ENCODE measurements around the gene SUMO1.

SUMO1 gene

GRCh38 chr2:202196727-202197126 lies 41.7 kb downstream of the SUMO1 start:
- no peak for DNase-seq (ENCODE audit: low spot score)

GRCh38 chr2:202194418-202194817 lies 44.0 kb downstream of the SUMO1 start:
- no peak for DNase-seq (ENCODE audit: low spot score)

- no peak for DNase-seq (ENCODE audit: low spot score)
These were observed 44.5 kb downstream of the SUMO1 start for GRCh38 chr2:202193881-202194353.

- no peak for DNase-seq (ENCODE audit: low spot score)
These were observed 45.1 kb downstream of the SUMO1 start for GRCh38 chr2:202193305-202193704.

GRCh38 chr2:202187570-202187969 lies 50.8 kb downstream of the SUMO1 start:
- DNase-seq (ENCODE audit: low spot score): peak; percentile 96

GRCh38 chr2:202186641-202187202 lies 51.7 kb downstream of the SUMO1 start:
- no peak for DNase-seq (ENCODE audit: low spot score)

- DNase-seq (ENCODE audit: low spot score): no peak
These were observed 53.2 kb downstream of the SUMO1 start for GRCh38 chr2:202185156-202185555.

GRCh38 chr2:202184557-202184956 lies 53.8 kb downstream of the SUMO1 start:
- no peak for DNase-seq (ENCODE audit: low spot score)

GRCh38 chr2:202178346-202178958 lies 59.9 kb downstream of the SUMO1 start:
- DNase-seq (ENCODE audit: low spot score): peak; percentile 57

GRCh38 chr2:202172439-202173211 lies 65.8 kb downstream of the SUMO1 start:
- no peak for DNase-seq (ENCODE audit: low spot score)

- DNase-seq (ENCODE audit: low spot score): no peak
These were observed 67.1 kb downstream of the SUMO1 start for GRCh38 chr2:202171241-202171825.

- DNase-seq (ENCODE audit: low spot score): no peak
These were observed 68.5 kb downstream of the SUMO1 start for GRCh38 chr2:202169832-202170424.

GRCh38 chr2:202169131-202169530 lies 69.3 kb downstream of the SUMO1 start:
- no peak for DNase-seq (ENCODE audit: low spot score)

- no peak for DNase-seq (ENCODE audit: low spot score)
These were observed 72.5 kb downstream of the SUMO1 start for GRCh38 chr2:202165945-202166344.

- no peak for DNase-seq (ENCODE audit: low spot score)
These were observed 73.2 kb downstream of the SUMO1 start for GRCh38 chr2:202165208-202165607.

GRCh38 chr2:202164411-202164810 lies 74.0 kb downstream of the SUMO1 start:
- DNase-seq (ENCODE audit: low spot score): no peak

GRCh38 chr2:202161151-202161835 lies 77.1 kb downstream of the SUMO1 start:
- DNase-seq (ENCODE audit: low spot score): peak; percentile 34

GRCh38 chr2:202158796-202159195 lies 79.6 kb downstream of the SUMO1 start:
- peak; percentile 13 for DNase-seq (ENCODE audit: low spot score)

GRCh38 chr2:202157211-202157990 lies 81.0 kb downstream of the SUMO1 start:
- no peak for DNase-seq (ENCODE audit: low spot score)
